ENCODE measurements around the gene CCT2.

Gene CCT2

GRCh38 chr12:69585189-69586062, at the start of gene CCT2:
CCT2 (plus strand) TSS chr12:69585459; CDS start chr12:69585522, 63 bp downstream.
- DNase-seq = peak; percentile 77

- DNase-seq = no peak
These were observed 44.3 kb upstream of the CCT2 start for GRCh38 chr12:69540987-69541386.

- no peak for DNase-seq
These were observed 41.2 kb upstream of the CCT2 start for GRCh38 chr12:69544087-69544486.

- DNase-seq = no peak
These were observed 40.2 kb upstream of the CCT2 start for GRCh38 chr12:69545081-69545480.

GRCh38 chr12:69546693-69547438, 38.4 kb upstream of the CCT2 start:
- DNase-seq = no peak

- DNase-seq = no peak
These were observed 36.6 kb upstream of the CCT2 start for GRCh38 chr12:69548687-69549086.

GRCh38 chr12:69550569-69551350, 34.5 kb upstream of the CCT2 start:
- no peak for DNase-seq

GRCh38 chr12:69553628-69554248, 31.5 kb upstream of the CCT2 start:
- DNase-seq = no peak

GRCh38 chr12:69555461-69555860, 29.8 kb upstream of the CCT2 start:
- DNase-seq = no peak

GRCh38 chr12:69556383-69556782, 28.9 kb upstream of the CCT2 start:
- no peak for DNase-seq

GRCh38 chr12:69563166-69563762, 22.0 kb upstream of the CCT2 start:
- DNase-seq = no peak

GRCh38 chr12:69566603-69567002, 18.7 kb upstream of the CCT2 start:
- DNase-seq = no peak

- no peak for DNase-seq
These were observed 16.0 kb upstream of the CCT2 start for GRCh38 chr12:69569236-69569635.

GRCh38 chr12:69570000-69570516, 15.2 kb upstream of the CCT2 start:
- no peak for DNase-seq

GRCh38 chr12:69570545-69571399, 14.5 kb upstream of the CCT2 start:
- no peak for DNase-seq

- no peak for DNase-seq
These were observed 9.9 kb upstream of the CCT2 start for GRCh38 chr12:69575346-69575745.

GRCh38 chr12:69578283-69578682, 7.0 kb upstream of the CCT2 start:
- DNase-seq = no peak

GRCh38 chr12:69579029-69579428, 6.2 kb upstream of the CCT2 start:
- no peak for DNase-seq

- DNase-seq = no peak
These were observed 5.2 kb upstream of the CCT2 start for GRCh38 chr12:69580074-69580473.

- DNase-seq = no peak
These were observed 2.1 kb upstream of the CCT2 start for GRCh38 chr12:69583203-69583602.

GRCh38 chr12:69588527-69588926, 3.3 kb downstream of the CCT2 start:
- DNase-seq = no peak
